Stimulated activated CD8-positive, alpha-beta memory T cell treated with anti-CD3 and anti-CD28 coated beads, Interleukin-15, amount 100 ng/mL, for 24 hours (primary cell): ENCODE data around the gene TBCD.

Experiments
- DNase-seq: peaks from one replicate; pipeline ENCODE4 v3.0.0-alpha.2; 2020; ENCODE audit warnings: low read depth

TBCD gene

GRCh38 chr17:82871776-82872561 lies 120.1 kb downstream of the TBCD start:
- no peak for DNase-seq

GRCh38 chr17:82872591-82873520 lies 121.0 kb downstream of the TBCD start:
- no peak for DNase-seq

- DNase-seq = no peak
Measured at GRCh38 chr17:82873521-82873920, 121.7 kb downstream of the TBCD start.

- DNase-seq = no peak
Measured at GRCh38 chr17:82874011-82874835, 122.4 kb downstream of the TBCD start.

GRCh38 chr17:82875407-82875856 lies 123.6 kb downstream of the TBCD start:
- no peak for DNase-seq

- no peak for DNase-seq
Measured at GRCh38 chr17:82876149-82876548, 124.3 kb downstream of the TBCD start.

- no peak for DNase-seq
Measured at GRCh38 chr17:82876602-82877379, 124.9 kb downstream of the TBCD start.

- DNase-seq = no peak
Measured at GRCh38 chr17:82878527-82878926, 126.7 kb downstream of the TBCD start.

GRCh38 chr17:82879241-82879640 lies 127.4 kb downstream of the TBCD start:
- no peak for DNase-seq

- no peak for DNase-seq
Measured at GRCh38 chr17:82880620-82881323, 128.9 kb downstream of the TBCD start.

- DNase-seq = no peak
Measured at GRCh38 chr17:82881324-82881823, 129.5 kb downstream of the TBCD start.

- DNase-seq = no peak
Measured at GRCh38 chr17:82881900-82882714, 130.2 kb downstream of the TBCD start.

- DNase-seq = peak; percentile 52
Measured at GRCh38 chr17:82882715-82883418, 131.0 kb downstream of the TBCD start.

GRCh38 chr17:82883419-82884031 lies 131.7 kb downstream of the TBCD start:
- no peak for DNase-seq

GRCh38 chr17:82884341-82884969 lies 132.6 kb downstream of the TBCD start:
- no peak for DNase-seq

GRCh38 chr17:82884970-82885353 lies 133.1 kb downstream of the TBCD start:
- DNase-seq = no peak

- DNase-seq = no peak
Measured at GRCh38 chr17:82887255-82888164, 135.6 kb downstream of the TBCD start.
